ENCODE measurements around the gene ZC3H4. TPM values are rescaled to one million over a fixed set of nuclear protein-coding genes. Genes with fewer than 3 reads are reported as not detected.
A peak's percentile ranks its signal among the peaks of the same experiment; 100 is the strongest.
"Not testable (repeated sequence)": the region's sequence is repeated elsewhere in the genome, so short reads cannot be mapped to it uniquely, and the experiment has no call there.

Gene ZC3H4
- total RNA-seq, 1 experiment from 2014 or later: 7.4 TPM

DNA sequence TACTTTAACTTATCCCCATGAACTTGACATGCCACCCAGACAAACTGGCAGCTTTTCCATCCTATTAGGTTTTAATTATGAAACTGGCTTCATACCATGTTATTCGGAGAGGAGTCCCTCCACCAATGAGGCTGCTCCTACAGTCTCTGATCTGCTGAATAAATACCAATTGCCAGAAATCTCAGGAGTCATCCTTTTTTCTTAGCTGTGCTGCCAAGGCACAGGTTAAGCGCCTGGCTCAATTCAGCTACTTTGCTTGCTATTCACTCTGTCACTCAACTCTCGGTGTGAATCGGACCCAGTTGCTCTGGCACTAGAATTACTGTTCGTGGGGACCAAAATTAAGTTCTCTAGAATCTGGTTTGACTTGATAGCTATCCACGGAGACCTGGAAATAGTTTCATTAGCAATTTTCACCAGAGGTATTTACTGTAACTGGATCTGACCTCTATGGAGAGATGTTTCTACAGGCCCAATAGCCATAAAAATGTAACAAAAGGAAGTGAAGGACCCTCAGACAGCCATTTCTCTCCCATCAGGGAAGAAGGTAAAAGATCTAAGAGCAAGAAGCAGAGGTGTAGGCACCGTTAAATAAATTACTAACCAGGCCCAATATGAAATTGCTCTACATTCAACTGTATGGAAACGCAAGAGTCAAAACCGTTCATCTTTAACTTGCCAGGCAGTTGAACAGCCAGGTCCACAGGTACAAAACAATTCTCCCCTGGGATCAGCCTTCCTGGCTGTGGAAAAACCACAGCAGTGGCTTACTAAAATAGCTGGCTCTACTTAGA, 5.4 kb downstream of the ZC3H4 start:
- DNase-seq (ENCODE audit: low read depth): peak; percentile 46

DNA sequence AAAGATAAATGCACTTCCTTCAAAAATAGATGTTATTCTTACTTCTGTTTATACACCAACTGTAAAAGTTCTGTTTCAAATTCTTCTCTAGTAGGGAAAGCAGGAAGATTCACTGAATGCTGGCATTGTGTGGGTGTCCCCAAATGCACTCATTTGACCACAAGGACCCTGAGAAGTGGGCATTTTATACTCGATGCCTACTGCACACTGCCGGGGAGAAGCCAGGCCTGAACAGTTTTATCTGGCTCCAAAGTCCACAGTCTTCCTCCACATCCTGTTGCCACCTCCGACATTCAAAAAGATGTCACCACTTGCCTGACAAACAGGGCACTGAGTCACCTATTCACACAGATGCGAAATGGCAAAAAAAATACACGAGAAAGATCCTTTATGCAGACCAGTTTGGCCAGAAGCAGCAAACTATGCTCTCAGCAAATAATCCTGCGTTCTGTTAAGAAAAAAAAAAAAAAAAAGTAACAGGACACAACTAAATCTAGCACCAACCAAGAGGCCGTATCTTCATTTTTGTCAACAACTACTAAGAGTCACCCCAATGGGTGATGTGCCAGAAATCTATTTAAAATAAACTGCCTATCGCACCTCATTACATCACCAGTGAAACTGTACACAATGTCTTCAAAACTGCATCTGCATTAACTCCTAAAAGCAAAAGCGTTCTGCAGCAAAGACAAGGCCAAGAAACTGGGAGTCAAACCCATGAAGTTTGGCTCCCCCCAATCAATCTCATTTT, 6.2 kb downstream of the ZC3H4 start:
- peak; percentile 69 for DNase-seq (ENCODE audit: low read depth)

GRCh38 chr19:47106821-47107201, 6.8 kb downstream of the ZC3H4 start:
- no peak for DNase-seq (ENCODE audit: low read depth)

- DNase-seq (ENCODE audit: low read depth): no peak
Observed at GRCh38 chr19:47105874-47106273, 7.7 kb downstream of the ZC3H4 start.

DNA sequence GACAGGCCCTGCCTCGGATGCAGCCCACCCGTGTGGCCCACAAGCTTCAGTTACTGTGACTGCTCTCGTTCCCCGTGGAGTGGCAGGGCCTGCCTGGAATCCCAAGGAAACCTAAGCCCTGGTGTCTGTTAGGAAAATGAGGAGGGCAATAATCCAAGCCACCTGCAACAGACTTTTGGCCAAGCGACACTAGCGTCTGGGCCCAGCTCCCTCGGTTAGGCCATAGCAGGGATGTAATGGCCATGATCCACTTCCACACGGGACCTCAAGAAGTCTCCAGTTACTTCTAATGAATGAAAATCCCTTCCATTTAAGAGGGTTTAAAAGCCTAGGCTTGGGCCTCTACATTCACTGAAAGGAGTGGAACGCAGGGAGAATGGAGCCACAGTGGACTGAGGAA, 8.9 kb downstream of the ZC3H4 start:
- no peak for DNase-seq (ENCODE audit: low read depth)

DNA sequence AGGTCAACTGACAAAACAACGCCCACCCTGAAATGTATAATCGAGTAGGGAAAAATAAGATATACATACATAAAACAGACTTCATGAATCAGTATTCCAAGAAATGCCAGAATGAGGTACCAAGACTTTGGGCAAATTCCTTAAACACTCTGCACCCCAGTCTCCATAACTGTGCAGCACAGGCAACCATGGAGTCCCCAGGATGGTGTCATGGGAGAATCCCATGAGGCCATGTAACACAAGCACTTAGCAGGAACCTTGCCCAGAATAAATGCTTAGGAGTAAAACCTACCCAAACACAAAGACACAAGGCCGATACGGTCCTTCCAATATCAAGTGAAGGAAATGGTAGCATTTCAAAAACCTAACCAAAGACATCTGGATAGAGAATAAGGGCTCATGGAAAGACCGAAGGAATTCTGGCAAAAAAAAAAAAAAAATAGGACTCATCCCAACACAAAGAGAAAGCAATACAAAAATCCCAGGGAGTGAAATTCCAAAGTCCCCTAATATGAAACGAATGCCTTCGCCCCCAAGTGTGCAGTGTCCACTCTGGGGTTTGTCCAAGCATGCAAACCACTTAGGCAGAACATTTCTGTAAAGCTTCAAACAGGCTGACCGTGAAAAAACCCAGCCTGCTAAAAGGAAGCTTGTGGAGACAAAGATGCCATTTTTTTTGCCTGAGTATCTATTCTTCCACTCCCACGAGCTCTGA, 11.1 kb downstream of the ZC3H4 start:
- no peak for DNase-seq (ENCODE audit: low read depth)

- not testable (repeated sequence) for DNase-seq (ENCODE audit: low read depth)
Observed at GRCh38 chr19:47101116-47101515, 12.5 kb downstream of the ZC3H4 start.

- DNase-seq (ENCODE audit: low read depth): no peak
Observed at GRCh38 chr19:47100290-47100689, 13.3 kb downstream of the ZC3H4 start.

DNA sequence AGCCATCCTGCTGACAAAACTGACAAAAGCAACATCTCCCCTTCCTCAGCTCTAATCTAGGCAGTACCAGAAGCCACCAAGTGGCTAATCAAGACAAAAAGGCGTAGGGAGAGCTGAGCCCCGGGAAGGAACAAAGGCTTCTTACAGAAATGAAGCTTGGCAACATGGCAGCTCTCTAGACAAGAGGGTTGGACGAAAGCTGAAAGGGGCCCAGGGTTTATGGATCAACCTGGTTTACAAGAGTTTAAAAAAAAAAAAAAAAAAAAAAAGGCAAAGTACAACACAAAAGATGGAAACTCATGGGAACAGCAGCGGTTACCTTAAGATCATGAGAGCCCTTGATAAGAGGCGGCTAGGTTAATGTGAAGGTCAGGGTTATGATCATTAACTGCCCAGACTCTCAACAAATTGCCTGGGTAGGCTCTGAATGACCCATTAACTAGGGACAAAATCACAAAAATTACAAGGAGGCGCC, 14.0 kb downstream of the ZC3H4 start:
- no peak for DNase-seq (ENCODE audit: low read depth)

GRCh38 chr19:47098608-47099007, 15.0 kb downstream of the ZC3H4 start:
- DNase-seq (ENCODE audit: low read depth): no peak

GRCh38 chr19:47097396-47098201, 16.0 kb downstream of the ZC3H4 start:
- DNase-seq (ENCODE audit: low read depth): peak; percentile 63

DNA sequence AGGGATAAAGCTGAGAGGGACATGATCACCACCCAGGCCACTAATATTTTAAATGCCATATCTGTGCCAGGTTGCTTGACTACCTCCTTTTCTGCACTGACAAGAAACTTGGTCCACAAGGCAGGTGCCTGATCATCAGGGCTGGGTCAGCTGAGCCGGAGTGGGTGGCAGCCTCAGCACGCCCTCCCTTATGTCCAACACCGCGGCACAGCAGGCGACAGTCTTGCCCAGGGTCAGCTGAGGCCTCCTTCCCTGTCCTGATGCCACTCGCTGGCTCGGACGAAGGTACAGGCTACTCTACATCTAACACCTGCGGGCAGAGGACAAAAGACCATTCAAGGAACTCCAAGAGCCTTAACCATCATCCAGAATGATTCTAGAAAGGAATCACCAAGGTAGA, 16.9 kb downstream of the ZC3H4 start:
- DNase-seq (ENCODE audit: low read depth): no peak

GRCh38 chr19:47096100-47096704, 17.4 kb downstream of the ZC3H4 start:
- DNase-seq (ENCODE audit: low read depth): peak; percentile 79

DNA sequence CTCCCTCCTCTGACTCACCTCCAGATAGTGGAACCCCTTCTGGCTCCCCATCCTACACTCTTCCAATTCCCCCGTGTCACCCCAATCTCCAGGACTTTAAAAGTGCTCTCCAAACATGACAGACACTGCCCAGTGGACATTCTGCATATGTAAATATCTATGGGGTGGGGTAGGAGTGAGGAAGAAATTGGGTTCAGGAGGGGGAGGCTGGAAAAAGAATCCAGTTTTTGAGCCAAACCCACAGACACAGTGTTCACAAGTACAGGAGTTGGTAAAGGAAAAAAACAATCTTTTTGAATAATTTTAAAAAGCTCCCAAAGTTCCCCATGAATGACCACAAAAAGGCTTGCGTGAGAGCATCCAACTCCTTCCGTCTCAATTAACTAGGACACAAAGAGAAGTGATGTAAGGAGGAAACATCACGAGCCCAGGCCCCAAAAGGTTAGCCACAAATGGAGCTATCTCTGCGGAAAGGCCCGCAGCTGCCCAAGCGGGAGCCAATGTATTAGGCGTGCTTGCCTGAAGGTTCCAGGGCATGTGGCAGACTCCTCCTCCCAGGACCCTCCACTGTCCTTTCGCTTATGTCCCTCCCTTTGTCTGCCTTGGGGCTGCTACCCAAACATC, 18.0 kb downstream of the ZC3H4 start:
- peak; percentile 88 for DNase-seq (ENCODE audit: low read depth)

- peak; percentile 37 for DNase-seq (ENCODE audit: low read depth)
Observed at GRCh38 chr19:47094557-47095475, 18.8 kb downstream of the ZC3H4 start.

DNA sequence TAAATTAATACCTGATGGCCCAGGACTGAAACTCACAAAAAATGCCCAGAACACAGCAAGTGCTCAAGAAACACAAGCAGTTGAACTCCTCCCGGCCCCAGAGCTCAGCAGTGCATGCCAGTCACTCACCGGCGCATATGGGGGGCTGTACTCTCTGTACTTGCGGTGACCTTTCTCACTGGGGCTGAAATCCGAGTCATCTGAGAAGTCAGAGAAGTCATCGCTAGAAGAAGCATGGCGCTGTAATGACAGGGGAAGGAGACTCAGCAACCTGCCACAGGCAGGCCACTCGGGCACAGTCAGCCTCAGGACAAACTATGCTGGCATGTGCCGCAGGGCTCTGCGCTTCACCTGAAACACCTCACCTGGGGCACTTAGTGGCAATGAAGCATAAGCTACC, 19.7 kb downstream of the ZC3H4 start:
- DNase-seq (ENCODE audit: low read depth): no peak

- no peak for DNase-seq (ENCODE audit: low read depth)
Observed at GRCh38 chr19:47093254-47093653, 20.3 kb downstream of the ZC3H4 start.

GRCh38 chr19:47089767-47090350, 23.7 kb downstream of the ZC3H4 start:
- no peak for DNase-seq (ENCODE audit: low read depth)

DNA sequence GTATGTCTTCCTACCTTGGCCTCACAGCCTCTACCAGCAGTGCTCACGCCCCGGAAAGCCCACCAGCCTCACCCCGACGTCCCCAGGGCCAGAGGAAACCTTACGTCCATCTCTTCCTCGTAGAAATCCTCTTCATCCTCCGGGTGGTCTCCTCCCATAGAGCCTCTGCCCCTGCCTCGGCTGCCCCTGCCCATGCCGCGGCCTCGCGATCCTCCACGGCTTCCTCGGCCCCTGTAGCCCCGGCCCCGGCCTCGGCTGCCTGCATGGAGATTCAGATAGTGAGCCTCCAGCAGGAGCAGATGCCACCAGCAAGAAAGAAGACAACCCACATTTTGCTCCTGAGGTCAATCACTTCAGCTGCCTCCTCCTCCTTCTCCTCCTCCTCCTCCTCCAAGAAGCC, 27.3 kb downstream of the ZC3H4 start:
- no peak for DNase-seq (ENCODE audit: low read depth)
